HTERT RPE-1 (cell line): ENCODE measurements around the gene NHLRC4.

Experiments
- in situ Hi-C: fragments of 300-500 bp; cut with MboI; formaldehyde crosslinking; loops from 4 replicates; pipeline ENCODE4 v1.14.3; 2020; ENCODE audit warnings: low sequenced_read_pairs

The NHLRC4 gene

DNA sequence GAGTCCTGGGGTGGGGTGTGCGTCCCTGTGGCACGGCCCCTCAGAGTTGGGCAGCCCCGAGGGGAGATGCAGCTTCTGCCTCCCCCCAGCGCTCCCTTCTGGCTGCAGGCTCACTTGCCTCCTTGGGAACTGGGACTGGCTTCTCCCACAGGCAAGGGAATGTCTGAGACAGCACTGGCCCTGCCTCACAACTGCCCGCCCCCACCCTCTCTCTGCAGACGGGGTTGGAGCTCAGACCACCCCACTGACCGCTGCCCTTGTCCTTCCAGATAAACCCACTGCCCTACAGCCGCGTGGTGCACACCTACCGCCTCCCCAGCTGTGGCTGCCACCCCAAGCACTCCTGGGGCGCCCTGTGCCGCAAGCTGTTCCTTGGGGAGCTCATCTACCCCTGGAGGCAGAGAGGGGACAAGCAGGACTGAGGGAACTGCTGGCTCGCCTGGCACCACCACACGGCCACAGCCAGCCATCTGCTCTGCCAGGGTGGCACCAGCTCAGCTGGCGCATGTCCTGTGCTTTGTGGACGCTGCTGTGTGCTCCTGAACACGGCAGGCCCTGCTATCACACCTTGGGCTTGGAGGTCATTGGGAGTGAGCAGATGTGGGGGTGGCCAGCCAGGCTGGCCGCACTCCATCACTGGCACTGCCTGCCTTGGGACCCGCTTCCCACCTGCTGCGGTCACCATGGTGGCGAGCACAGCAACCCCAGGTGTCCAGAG, 16.0 kb downstream of the NHLRC4 start:
- in situ Hi-C loops, result no loop called here

DNA sequence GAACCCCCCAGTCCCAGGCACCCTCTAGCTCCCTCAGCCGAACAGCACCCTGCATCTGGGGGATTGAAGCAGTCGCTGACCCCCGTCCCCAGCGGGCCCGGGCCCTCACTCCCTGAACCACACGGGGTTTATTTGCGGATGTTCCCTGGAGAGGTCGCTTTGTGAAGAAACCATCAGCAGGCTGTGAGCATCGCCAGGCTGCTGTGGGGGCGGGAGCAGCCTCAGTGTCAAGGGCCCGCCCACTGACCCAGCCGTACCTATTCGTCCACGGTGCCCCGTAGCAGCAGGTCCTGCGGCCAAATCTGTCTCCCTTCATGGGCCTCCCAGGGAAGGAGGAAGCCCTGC, 16.6 kb downstream of the NHLRC4 start:
- in situ Hi-C loops, result no loop called here

DNA sequence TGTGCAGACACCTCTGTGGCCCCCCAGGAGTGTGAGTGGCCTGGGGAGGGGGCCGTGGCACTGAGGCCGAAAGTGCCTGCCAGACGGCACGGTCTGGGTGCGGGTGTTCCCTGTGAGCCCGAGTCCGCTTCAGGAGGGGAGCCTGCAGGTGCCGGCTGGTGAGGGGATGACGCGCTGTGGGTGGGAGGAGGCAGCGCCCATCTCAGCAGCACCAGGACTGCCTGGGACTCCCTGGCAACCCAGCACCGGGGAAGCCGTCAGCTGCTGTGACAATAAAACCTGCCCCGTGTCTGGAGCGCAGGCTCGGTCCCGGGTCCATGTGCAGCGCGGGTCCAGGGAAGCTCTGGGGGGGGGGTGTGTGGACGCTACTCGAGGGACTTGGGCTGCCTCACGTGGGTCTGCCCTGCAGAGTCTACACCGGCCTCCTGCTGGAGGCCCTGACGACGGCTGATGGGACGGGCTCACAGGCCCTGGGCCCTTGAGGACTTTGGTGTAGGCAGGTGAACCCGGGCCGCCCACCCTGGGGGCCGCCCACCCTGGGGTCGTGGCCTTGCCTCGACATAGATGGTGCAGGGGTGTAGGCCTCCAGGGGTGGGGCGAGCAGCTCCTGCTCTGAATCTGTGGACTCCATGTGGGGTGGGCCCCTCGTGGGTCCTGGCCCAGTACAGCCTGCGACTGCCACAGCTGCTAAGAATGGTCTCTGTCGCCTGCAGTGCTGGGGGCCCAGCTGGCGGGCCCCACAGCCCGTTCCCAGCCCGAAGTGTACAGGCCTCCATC, 17.2 kb downstream of the NHLRC4 start:
- in situ Hi-C loops, result no loop called here

DNA sequence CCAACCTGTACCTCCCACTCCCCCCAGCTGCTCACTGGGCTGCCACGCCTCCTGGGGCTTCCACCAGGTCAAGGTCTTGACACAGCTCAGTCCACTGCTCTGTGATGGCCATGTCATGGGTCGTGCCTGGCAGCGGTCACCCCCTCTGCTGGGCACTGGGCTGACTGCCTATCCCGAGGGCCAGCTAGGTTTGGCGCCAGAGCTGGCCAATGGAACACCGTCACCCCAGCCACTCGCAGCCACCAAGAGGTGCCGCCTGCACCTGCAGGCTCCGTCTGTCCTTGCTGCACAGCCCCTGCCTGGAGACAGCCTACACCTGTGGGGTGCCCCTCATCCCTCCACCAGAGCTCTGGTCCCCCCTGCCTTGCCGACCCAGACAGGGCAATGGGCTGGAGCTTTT, 18.5 kb downstream of the NHLRC4 start:
- in situ Hi-C loops, result no loop called here

DNA sequence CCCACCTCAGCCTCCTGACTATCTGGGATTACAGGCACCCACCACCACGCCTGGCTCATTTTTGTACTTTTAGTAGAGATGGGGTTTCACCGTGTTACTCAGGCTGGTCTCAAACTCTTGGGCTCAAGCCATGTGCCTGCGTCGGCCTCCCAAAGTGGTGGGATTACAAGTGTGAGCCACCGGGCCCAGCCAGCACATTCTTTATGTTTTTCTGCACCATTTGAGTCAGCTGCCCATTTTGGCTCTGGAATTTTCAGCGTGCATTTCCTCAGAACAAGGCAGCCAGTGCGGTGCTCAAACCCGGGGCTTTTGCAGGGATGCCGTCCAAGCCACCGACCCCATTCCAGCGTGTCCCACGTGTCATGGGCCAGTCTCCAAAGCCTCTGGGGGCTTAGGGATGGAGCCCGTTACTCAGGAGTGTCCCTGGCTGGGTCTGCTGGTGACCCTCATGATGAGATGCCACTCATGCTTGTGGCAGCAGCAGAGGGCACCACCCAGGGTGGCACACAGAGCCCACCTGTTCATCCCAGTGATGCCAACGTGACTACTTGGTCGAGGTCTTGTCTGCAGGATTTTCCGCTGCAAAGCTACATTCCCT, 19.3 kb downstream of the NHLRC4 start:
- in situ Hi-C loops, result no loop called here

DNA sequence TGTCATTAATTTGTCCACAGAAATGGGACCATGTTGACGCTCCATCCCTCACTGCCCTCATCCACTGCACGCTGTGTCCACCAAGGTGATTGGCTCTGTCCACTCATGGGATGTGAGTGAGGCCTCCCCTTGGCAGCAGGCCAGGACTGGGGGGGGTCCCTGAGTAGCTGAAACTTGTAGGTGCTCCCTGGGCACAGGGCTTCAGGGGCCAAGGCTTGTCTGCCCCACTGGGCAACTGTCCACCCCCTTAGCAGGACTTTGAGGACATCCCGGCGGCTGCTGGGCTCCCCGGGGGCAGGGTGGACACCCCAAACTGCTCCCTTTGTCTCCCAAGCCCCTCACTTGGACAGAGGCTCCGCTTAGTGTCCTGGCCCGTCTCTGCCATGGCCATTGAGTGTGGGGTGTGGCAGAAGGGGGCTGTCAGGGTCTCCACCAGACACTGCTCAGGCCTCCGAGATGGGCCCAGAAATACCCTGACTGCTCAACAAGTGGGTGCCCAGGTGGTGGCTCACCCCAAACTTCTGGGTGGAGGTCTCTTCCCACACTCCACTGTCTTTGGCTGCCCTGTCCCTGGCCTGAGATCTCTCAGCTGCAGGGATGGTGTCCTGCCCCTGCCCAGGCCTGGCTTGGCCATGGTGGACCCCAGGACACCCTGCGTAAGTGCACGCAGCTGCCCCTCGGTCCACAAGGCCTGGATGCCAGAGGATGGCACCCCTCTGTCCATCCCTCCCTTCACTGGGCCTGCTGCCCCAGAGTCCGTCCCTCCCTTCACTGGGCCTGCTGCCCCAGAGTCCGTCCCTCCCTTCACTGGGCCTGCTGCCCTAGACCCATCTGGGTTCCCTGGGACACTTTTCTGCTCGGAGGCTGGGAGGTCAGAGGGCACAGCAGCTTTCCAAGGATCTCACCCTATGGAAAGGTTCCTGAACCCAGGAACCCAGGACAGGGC, 20.1 kb downstream of the NHLRC4 start:
- in situ Hi-C loops, result no loop called here

DNA sequence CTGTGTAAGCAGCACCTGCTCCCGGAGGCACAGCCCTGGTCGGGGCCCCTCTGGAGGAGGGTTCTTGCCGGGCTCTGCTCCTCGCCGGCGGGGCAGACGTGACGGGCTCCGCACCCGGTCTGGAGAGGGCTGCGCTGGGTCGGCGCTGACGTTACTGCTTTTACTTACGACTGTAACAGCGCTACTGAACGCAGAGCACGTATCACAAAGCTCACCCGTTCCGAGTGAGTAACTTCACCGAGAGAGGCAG, 21.8 kb downstream of the NHLRC4 start:
- in situ Hi-C loops, result no loop called here

DNA sequence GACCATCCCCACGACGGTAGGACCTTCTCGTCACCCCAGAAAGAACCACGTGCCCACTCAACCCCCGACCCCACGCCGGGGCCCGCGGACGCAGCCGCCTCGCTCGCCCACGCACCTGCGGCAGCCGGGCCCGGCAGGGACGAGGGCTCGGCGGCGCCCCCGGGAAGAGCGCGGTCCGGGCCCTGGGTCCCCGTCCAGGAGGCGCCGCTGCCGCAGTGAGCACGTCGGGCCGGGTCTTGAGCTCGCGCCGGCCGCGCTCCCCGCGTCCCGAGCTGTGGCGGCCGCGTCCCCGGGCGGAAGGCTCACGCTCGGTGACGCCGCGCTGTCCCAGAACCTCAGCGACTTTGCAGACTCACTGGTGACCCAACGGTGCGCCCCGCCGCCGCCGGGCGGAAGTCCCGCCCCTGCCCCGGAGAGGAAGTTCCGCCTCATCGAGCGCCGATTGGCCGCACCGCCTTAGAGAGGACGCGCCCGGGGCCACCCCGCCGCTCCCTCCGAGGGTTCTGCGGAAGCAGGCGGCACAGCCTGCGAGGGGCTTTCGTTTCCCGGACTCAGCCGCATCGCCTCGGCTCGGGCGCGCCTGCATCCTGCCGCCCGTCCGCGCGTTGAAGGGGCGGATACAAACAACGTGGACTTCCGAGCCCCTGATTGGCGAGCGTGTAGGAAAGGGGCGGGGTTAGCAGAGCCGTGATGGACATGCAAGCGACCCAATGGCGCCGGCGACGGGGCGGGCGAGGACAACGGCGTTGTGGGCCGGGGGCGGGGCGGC, 22.3 kb downstream of the NHLRC4 start:
- in situ Hi-C loops, result no loop called here

DNA sequence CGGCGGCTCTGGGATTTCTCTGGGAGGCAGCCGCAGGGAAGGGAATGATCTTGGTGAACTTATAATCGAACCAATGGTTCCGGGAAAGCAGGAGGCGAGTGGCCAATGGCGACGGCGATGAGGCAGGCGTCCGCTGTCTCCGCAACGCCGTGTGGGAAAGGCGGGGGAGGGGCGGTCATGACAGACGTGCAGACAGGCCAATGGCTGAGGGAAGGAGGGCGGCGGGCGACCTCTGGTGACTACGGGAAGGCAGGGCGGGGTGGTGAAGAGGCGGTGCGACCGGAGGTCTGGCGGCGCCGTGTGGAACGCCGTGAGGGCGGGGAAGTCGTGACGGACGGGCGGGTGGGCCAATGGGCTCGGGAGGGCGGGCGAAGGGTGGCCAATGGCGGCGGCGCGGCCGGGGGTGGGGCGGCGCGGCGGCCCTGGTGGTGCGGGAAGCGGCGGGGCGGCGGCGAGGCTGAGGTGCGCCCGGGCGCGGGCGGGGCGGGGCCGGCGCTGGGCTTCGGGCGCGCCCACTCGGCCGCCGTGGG, 22.9 kb downstream of the NHLRC4 start, which contains the start of gene RAB40C:
RAB40C (plus strand) TSS at position 409 of the 530 bp plus-strand sequence. CDS start 226 bp downstream, outside the sequence.
- in situ Hi-C loops, result no loop called here

DNA sequence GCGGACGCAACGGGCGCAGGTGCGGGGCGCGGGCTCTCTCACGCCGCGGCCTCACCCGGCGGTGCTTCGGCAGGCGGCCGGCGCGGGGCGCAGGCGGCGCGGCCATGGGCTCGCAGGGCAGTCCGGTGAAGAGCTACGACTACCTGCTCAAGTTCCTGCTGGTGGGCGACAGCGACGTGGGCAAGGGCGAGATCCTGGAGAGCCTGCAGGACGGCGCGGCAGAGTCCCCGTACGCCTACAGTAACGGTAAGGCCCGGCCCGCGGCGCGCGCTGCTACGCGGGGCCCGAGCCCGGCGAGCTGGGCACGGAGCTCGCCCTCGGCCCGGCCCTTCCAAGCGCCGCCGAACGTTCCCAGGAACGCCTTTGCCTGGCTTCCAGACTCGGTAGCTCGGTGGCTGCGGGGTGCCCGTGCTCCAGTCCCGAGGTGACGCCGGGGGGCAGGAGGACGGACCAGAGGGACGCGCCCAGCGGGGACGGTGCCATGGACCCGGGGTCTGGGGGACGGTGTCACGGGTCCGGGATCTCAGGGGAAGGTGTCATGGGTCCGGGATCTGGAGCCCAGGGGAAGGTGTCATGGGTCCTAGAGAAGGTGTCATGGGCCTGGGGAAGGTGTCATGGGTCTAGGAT, 23.5 kb downstream of the NHLRC4 start:
- in situ Hi-C loops, result no loop called here

DNA sequence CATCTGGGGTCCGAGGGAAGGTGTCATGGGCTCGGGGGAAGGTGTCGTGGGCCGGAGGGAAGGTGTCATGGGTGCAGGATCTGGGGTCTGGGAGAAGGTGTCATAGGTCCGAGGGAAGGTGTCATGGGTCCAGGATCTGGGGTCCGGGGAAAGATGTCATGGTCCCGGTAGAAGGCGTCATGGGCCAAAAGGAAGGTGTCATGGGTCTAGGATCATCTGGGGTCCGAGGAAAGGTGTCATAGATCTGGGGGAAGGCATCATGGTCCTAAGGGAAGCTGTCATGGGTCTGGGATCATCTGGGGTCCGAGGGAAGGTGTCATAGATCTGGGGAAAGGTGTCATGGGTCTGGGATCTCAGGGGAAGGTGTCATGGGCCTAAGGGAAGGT, 24.0 kb downstream of the NHLRC4 start:
- in situ Hi-C loops, result no loop called here

DNA sequence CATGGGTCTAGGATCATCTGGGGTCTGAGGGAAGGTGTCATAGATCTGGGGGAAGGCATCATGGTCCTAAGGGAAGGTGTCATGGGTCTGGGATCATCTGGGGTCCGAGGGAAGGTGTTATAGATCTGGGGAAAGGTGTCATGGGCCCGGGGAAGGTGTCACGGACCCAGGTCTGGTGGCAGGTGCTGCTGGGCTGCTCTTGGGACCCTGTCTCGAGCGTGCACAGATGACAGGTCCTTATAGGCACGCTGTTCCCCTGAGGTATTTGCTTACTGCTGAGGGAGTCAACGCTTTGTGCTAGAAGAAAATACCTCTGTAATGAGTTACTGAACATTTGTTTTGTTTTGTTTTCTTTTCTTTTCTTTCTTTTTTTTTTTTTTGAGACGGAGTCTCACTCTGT, 24.4 kb downstream of the NHLRC4 start:
- in situ Hi-C loops, result no loop called here

DNA sequence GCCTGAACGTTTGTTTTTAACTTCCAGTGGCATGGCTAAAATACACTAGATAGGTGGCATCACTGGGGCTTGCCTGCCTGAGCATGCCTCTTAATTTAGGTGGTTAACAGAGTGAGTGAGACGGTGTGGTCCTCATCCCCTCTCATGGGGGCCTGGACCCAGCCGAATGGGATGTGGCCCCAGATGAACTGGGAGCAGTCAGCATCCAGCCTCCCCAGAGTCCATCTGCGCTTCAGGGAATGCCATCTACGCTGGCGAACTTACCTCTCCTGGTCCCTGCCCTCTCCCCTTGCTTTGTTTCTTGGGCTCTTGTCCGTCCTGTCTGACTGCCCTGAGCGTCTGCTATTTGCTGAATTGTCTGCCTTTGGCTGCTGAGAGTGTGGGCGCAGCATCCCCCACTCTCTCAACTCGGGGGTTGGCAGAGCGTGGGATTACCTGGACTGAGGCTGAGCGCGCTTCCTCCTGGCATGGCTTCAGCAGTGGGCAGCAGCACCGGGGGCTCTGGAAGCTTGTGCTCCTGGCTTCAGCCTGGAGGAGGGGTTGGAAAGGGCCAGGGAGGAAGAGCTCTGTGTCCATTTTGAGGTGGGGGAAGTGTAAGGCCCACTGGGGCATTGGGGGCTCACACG, 25.2 kb downstream of the NHLRC4 start:
- in situ Hi-C loops, result no loop called here

DNA sequence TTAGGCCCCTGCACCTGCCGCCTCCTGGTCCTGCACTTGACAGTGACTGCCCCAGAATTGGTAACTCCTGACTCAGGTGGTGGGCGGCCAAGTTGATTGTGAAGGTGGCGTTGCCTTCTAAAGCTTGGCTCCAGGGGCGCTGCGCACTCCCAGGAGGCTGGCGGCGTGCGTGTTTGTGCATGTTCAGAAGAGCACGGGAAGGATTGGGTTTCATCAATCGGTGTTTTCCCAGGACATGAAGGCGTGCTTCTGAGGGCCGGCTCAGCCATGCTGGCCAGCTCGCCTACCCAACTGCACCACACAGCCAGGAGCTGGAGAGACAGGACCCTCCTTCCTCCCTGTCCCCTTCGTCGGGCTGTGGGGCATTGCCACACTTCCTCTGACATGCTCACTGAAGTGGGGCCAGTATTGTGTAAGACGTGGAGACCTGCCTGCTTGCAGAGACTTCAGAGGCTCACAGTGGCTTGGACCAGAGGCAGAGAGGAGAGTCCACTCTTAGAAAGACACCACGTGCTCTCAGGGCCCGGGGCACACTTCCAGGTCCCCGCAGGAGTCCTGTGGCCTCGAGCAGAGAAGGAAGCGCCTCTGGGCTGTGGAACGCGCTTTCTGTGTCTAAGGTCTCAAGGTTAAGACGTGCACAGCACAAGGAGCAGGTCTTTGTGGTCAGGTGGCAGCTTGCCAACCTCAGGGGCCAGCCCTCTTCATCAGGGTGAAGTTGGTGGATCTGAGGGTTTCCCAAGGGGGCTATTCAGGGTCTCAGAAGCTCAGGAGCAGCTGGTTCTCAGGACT, 25.9 kb downstream of the NHLRC4 start:
- in situ Hi-C loops, result no loop called here

DNA sequence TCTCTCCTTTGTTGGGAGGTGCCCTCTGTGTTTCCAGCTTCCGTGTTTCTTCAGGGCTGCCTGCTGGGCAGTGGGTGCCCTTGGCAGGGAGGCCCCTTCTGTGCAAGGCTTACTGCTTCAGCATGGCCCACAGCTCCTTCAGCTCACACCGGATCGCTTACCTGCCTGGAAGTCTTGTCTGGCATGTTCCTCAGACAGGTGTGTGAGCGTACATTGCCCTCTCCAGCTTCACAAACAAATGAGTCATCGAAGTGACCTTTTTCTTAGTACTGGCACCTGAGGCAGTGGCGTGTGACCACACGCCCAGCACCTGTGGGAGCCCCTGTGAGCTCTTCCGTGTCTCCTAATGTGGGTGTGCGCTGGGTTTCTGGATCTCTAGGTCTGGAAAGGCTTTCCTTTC, 26.6 kb downstream of the NHLRC4 start:
- in situ Hi-C loops, result no loop called here

DNA sequence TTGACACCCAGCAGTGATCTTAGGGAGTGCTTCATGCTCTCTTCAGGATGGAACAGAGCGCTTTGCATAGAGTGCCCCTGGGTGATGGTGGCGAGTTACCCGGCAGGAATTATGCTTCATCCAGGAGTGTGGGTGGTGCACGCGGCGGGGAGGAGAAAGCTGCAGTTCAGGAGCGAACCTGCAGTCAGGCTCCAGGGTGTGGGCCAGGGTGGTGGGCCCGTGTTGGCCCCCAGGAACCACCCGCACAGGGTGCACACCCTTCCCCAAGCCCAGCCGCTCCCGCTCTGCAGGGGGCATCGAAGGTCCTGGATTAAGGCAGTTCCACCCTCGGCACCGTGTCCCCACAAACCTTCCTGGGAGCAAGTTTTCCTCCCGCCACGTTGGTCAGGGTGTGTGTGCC, 27.0 kb downstream of the NHLRC4 start:
- in situ Hi-C loops, result no loop called here

DNA sequence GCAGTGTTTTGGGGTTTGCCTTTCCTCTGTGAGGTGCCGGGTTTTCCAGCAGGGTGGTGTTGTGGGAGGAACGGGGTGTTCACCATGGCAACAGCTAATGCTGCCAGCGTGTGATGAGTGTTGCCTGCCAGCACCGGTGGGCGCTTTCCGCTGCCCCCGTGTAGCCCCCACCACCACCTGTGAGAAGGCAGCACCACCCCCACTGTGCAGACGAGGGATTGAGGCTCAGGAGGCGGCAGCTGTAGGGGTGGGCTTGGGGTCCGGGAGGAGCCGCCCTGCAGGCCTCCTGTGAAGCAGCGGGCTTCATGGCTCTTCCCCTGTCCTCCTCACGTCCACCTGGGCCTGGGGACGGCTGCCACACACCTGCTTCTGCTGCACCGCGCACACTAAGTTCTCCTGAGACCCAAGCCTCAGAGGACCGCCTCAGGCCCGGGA, 28.3 kb downstream of the NHLRC4 start:
- in situ Hi-C loops, result no loop called here

DNA sequence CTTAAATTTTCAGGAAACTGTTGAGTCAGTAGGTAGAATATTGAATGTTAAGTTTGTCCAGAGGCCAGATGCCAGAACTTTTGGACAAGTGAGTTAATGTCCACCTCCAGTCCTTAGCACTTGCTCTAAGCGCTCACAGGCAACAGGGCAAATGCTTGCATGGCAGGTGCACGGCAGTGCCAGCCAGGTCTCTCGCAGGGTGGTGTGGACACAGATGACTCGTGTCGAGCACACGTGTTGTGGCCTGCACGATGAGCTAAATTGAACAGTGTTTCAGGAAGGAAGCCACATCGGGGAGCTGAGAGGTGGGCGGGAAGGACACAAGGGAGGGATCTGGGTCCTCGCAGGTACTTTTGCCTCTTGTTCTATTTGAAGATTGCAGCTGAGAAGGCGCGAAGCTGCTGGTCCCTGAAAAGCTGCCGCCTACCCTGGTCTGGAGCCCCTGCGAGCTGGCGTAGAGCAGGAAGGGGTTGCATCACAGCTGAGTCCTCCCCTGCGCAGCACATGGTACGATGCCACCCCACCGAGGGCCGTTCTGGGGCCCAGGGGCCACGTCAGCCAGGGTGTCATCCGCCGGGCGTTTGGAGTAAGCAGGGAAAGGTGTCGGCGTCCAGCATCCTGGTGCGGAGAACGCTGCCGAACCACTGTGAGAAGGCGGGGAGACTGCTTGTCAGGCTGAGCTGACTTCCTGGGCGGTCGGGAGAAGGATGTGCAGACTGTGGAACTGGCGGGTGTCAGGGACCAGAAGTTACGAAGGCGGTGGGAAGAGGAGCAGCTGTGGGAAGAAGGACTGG, 29.3 kb downstream of the NHLRC4 start:
- in situ Hi-C loops, result no loop called here
